Neuronal stem cell (in vitro differentiated cells): ENCODE data around the gene ESYT1.

ENCODE experiments used
- DNase-seq: peaks from one replicate; pipeline ENCODE4 v3.0.0-alpha.2; 2013; ENCODE audit warnings: low spot score
- H2AFZ ChIP-seq: one replicate; pipeline ENCODE4 v1.6.1; 2013; ENCODE audit warnings: mild to moderate bottlenecking, low read length, inconsistent platforms
- H2AK5ac ChIP-seq: 2 replicates; pipeline ENCODE4 v1.6.1; 2013; ENCODE audit warnings: low read depth, mild to moderate bottlenecking, inconsistent platforms, low read length, moderate library complexity, mixed read lengths
- H2BK120ac ChIP-seq: 2 replicates; pipeline ENCODE4 v1.6.1; 2013; ENCODE audit warnings: low read depth, mild to moderate bottlenecking, inconsistent platforms, low read length, moderate library complexity, mixed read lengths
- H2BK12ac ChIP-seq: one replicate; pipeline ENCODE4 v1.6.1; 2013; ENCODE audit warnings: low read length, inconsistent platforms
- H2BK15ac ChIP-seq: 2 replicates; pipeline ENCODE4 v1.6.1; 2013; ENCODE audit warnings: mild to moderate bottlenecking, low read length, inconsistent platforms, mixed read lengths
- H2BK5ac ChIP-seq: one replicate; pipeline ENCODE4 v1.6.1; 2013; ENCODE audit warnings: inconsistent platforms, mild to moderate bottlenecking, low read length, moderate library complexity
- H3K14ac ChIP-seq: one replicate; pipeline ENCODE4 v1.6.1; 2013; ENCODE audit warnings: low read length, inconsistent platforms
- H3K18ac ChIP-seq: 2 replicates; pipeline ENCODE4 v1.6.1; 2013; ENCODE audit warnings: low read length, inconsistent platforms
- H3K23ac ChIP-seq: 2 replicates; pipeline ENCODE4 v1.6.1; 2013; ENCODE audit warnings: low read depth, mild to moderate bottlenecking, mixed read lengths, low read length, inconsistent platforms; ENCODE audit not compliant: poor library complexity
- H3K27ac ChIP-seq: replicated peaks from 3 replicates; pipeline ENCODE4 v1.5.1; 2013; ENCODE audit warnings: low read length, inconsistent platforms
- H3K27me3 ChIP-seq, 3 experiments: 2 replicates each; pipeline ENCODE4 v1.6.1; 2013; ENCODE audit warnings: low read length in 3 of 3, mild to moderate bottlenecking in 2 of 3, inconsistent platforms in 1 of 3, low read depth in 1 of 3, mixed read lengths in 1 of 3, moderate library complexity in 1 of 3; ENCODE audit not compliant: control insufficient read depth in 3 of 3, insufficient read depth in 3 of 3
- H3K36me3 ChIP-seq, 2 donors: replicated peaks in 1 of 2; 2 replicates each; pipeline ENCODE4 v1.6.1; 2013; ENCODE audit warnings: low read length in 2 of 2; ENCODE audit not compliant: control insufficient read depth in 2 of 2, insufficient read depth in 2 of 2
- H3K4ac ChIP-seq: 2 replicates; pipeline ENCODE4 v1.6.1; 2013; ENCODE audit warnings: inconsistent platforms, mild to moderate bottlenecking, low read length, moderate library complexity
- H3K4me1 ChIP-seq, 2 donors: 1 replicate in 1 of 2; 2 replicates in 1 of 2; pipeline ENCODE4 v1.6.1; 2013; ENCODE audit warnings: low read length in 2 of 2, low read depth in 1 of 2; ENCODE audit not compliant: control insufficient read depth in 2 of 2, insufficient read depth in 1 of 2
- H3K4me2 ChIP-seq: one replicate; pipeline ENCODE4 v1.6.1; 2013; ENCODE audit warnings: mild to moderate bottlenecking, low read length, inconsistent platforms; ENCODE audit not compliant: insufficient read depth, poor library complexity, severe bottlenecking
- H3K4me3 ChIP-seq, 2 donors: 2 replicates each; pipeline ENCODE4 v1.5.1; 2013; ENCODE audit warnings: low read length in 2 of 2, mild to moderate bottlenecking in 2 of 2, inconsistent platforms in 1 of 2, moderate library complexity in 1 of 2
- H3K79me1 ChIP-seq: one replicate; pipeline ENCODE4 v1.6.1; 2013; ENCODE audit warnings: low read depth, mild to moderate bottlenecking, inconsistent platforms, low read length, moderate library complexity
- H3K9ac ChIP-seq: one replicate; pipeline ENCODE4 v1.6.1; 2013; ENCODE audit warnings: mild to moderate bottlenecking, low read depth, low read length, inconsistent platforms; ENCODE audit not compliant: poor library complexity
- H3K9me3 ChIP-seq, 2 donors: replicated peaks in 1 of 2; 2 replicates each; pipeline versions ENCODE3 to v1.6.1; 2013; ENCODE audit warnings: low read length in 2 of 2, mild to moderate bottlenecking in 2 of 2, inconsistent platforms in 1 of 2, low read depth in 1 of 2, mixed read lengths in 1 of 2, moderate library complexity in 1 of 2; ENCODE audit not compliant: control insufficient read depth in 2 of 2, insufficient read depth in 1 of 2
- H4K8ac ChIP-seq: one replicate; pipeline ENCODE4 v1.6.1; 2013; ENCODE audit warnings: low read depth, mild to moderate bottlenecking, inconsistent platforms, low read length, moderate library complexity
- H4K91ac ChIP-seq: one replicate; pipeline ENCODE4 v1.6.1; 2013; ENCODE audit warnings: low read length, low read depth, mild to moderate bottlenecking, inconsistent platforms; ENCODE audit not compliant: poor library complexity
- WGBS, 2 donors: extraction: QIAGEN DNeasy Blood & Tissue Kit; methylation state at CpG; one replicate each; pipeline ENCODE4 v1.1.7; 2013; ENCODE audit warnings: missing lambda C conversion rate in 2 of 2, mixed read lengths in 1 of 2; ENCODE audit not compliant: insufficient read length in 2 of 2, insufficient replicate concordance in 1 of 2; ENCODE audit errors: extremely low coverage in 2 of 2; 5-methylcytosine and 5-hydroxymethylcytosine counted together

Gene ESYT1

DNA sequence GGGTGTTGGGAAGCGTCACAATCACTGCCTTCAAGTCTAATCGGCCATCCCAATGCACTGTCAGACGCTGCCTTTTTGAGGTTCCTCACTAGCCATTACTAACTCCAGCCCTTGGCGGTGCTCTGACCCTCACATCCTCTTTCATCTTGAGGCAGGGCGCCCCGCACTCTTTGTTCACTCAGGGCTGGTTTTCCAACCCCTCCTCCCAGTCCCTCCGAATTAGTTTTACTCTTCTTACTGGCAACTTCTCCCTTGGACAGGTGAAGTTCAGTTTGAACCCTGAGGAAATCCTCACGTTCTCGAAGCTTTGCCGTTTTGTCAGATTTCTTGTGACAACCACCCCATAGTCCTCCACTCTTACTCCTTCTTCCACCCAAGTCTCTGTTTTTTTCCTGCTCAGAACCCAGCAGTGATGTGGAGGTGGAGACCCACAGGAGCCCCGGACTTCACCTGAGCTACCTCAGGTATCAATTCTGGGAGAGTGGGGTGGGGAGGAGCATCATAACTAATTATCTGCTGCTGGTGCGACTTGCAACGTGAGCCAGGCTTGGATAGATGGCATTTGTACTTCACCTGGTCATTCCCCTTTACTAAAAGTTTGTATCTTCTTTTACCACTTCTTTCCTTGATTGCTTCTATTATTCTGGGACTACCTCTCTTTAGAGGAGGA is 9.2 kb upstream of the ESYT1 start:
- H3K4ac ChIP-seq: no peak overlapping the region
- no peak overlapping the region for H4K8ac ChIP-seq
- H3K18ac ChIP-seq: no peak overlapping the region
- peaks cover 17 to 43% of the 10 kb centered on the region in 2 donors for H3K36me3 ChIP-seq
- no peak overlapping the region for H2BK12ac ChIP-seq
- H3K14ac ChIP-seq: no peak overlapping the region
- peaks cover 0 to 7% of the 10 kb centered on the region in 2 donors for H3K9me3 ChIP-seq
- no peak overlapping the region for H2BK120ac ChIP-seq
- peaks cover 6 to 16% of the 10 kb centered on the region in 2 donors for H3K4me1 ChIP-seq
- peak overlapping the region; percentile 75 to 89 for H3K4me3 ChIP-seq
- H3K9ac ChIP-seq: peak overlapping the region; percentile 94
- H2BK15ac ChIP-seq: no peak overlapping the region
- H2BK5ac ChIP-seq: no peak overlapping the region
- no peaks in the 10 kb centered on the region for H3K79me1 ChIP-seq
- H2AFZ ChIP-seq: peak overlapping the region; percentile 84
- H3K27ac ChIP-seq: peak overlapping the region; percentile 71
- no peak overlapping the region for H4K91ac ChIP-seq
- no peak overlapping the region for H2AK5ac ChIP-seq
- no peak overlapping the region for H3K23ac ChIP-seq
- H3K27me3 ChIP-seq: no peaks in the 10 kb centered on the region
- peak overlapping the region; percentile 79 for H3K4me2 ChIP-seq
- no CpG with 5 or more reads among the region's 13 CpGs for WGBS, 2 donors
- no peak for DNase-seq

DNA sequence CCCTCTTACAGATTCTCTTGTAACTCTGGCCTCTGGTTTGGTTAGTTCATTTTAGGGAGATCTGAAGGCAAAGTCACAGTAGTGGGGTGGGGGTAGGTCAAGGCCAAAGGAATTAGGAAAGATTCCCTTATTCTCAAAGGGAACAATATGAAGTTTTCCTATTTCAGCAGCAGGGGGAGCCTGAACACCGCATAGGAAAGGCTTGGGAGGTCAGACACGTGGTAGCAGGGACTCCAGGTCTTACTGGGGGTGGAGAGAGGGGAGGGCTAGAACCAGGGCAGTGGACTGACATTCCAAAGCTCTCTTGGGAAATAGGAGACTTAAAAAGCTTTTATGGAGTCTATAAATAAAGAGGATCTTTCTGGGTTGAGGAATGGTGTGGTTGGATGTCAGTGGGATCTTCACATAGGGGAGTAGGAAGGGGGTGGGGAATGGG is 8.7 kb upstream of the ESYT1 start:
- H3K27me3 ChIP-seq: no peaks in the 10 kb centered on the region
- H3K9me3 ChIP-seq: peaks cover 0 to 7% of the 10 kb centered on the region in 2 donors
- H3K4me1 ChIP-seq: peaks cover 6 to 16% of the 10 kb centered on the region in 2 donors
- no peak overlapping the region for H2BK5ac ChIP-seq
- no peak overlapping the region for H2BK15ac ChIP-seq
- no peak overlapping the region for H3K18ac ChIP-seq
- peaks cover 19 to 42% of the 10 kb centered on the region in 2 donors for H3K36me3 ChIP-seq
- H3K4ac ChIP-seq: no peak overlapping the region
- peak overlapping the region in 1 of 2 donors; percentile 75 for H3K4me3 ChIP-seq
- H3K4me2 ChIP-seq: no peak overlapping the region
- H3K9ac ChIP-seq: no peak overlapping the region
- H4K91ac ChIP-seq: no peak overlapping the region
- H3K27ac ChIP-seq: no peak overlapping the region
- H3K79me1 ChIP-seq: no peaks in the 10 kb centered on the region
- H2AFZ ChIP-seq: no peak overlapping the region
- WGBS, 2 donors: no CpG with 5 or more reads among the region's 2 CpGs
- H2BK12ac ChIP-seq: no peak overlapping the region
- no peak overlapping the region for H2BK120ac ChIP-seq
- H2AK5ac ChIP-seq: no peak overlapping the region
- H3K23ac ChIP-seq: no peak overlapping the region
- peak; percentile 72 for DNase-seq
- H4K8ac ChIP-seq: no peak overlapping the region
- no peak overlapping the region for H3K14ac ChIP-seq

DNA sequence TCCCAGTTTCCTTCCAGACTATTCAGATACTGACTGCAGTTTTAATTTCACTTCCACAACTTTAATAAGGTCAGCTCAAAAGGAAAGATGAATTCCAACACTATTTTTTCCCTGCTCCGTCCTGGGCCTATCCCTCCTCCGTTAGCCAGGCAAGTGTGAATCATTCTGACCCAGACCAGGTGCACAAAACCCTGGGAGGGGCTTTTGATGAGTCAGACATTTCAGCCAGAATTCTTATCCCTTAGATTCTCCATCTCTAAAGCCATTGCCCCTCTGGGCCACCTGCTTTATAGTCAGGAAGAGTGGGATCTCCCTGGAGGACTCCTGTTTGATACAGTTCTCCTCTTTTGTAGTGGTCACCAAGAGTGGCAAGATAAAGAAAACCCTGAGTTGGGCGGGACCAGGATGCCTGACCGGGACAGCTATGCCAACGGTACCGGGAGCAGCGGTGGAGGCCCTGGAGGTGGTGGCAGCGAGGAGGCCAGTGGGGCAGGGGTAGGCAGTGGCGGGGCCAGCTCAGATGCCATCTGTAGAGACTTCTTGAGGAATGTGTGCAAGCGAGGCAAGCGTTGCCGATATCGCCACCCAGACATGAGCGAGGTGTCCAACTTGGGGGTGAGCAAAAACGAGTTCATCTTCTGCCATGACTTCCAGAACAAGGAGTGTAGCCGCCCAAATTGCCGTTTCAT is 7.8 kb upstream of the ESYT1 start:
- no peak overlapping the region for H2BK15ac ChIP-seq
- H3K4me3 ChIP-seq: no peak overlapping the region
- H3K9me3 ChIP-seq: peaks cover 0 to 2% of the 10 kb centered on the region in 2 donors
- no peak overlapping the region for H3K4me2 ChIP-seq
- no peak overlapping the region for H3K27ac ChIP-seq
- no peak overlapping the region for H3K18ac ChIP-seq
- DNase-seq: no peak
- no peak overlapping the region for H3K4ac ChIP-seq
- H2BK120ac ChIP-seq: no peak overlapping the region
- H2BK12ac ChIP-seq: no peak overlapping the region
- H3K9ac ChIP-seq: peak overlapping the region; percentile 52
- peaks cover 19 to 45% of the 10 kb centered on the region in 2 donors for H3K36me3 ChIP-seq
- no peak overlapping the region for H2AFZ ChIP-seq
- no peak overlapping the region for H2AK5ac ChIP-seq
- no CpG with 5 or more reads among the region's 17 CpGs for WGBS, 2 donors
- no peak overlapping the region for H4K8ac ChIP-seq
- no peaks in the 10 kb centered on the region for H3K79me1 ChIP-seq
- no peak overlapping the region for H3K14ac ChIP-seq
- no peak overlapping the region for H3K23ac ChIP-seq
- H2BK5ac ChIP-seq: no peak overlapping the region
- no peak overlapping the region for H4K91ac ChIP-seq
- H3K27me3 ChIP-seq: no peaks in the 10 kb centered on the region
- peaks cover 6 to 16% of the 10 kb centered on the region in 2 donors for H3K4me1 ChIP-seq

- Histone ChIP-seq H4K8ac (no peak overlapping the region), H3K27me3 (no peaks in the 10 kb centered on the region), H3K27ac (no peak overlapping the region), H3K9me3 (no peaks in the 10 kb centered on the region), H3K79me1 (no peaks in the 10 kb centered on the region), H3K4me2 (no peak overlapping the region), H4K91ac (no peak overlapping the region), H3K4me1 (peaks cover 7 to 17% of the 10 kb centered on the region in 2 donors), H3K36me3 (peaks cover 19 to 45% of the 10 kb centered on the region in 2 donors), H3K18ac (no peak overlapping the region), H2AK5ac (no peak overlapping the region), H2AFZ (no peak overlapping the region), H3K4me3 (no peak overlapping the region), H3K23ac (no peak overlapping the region), H3K4ac (no peak overlapping the region), H2BK15ac (no peak overlapping the region), H2BK120ac (no peak overlapping the region), H3K9ac (no peak overlapping the region), H2BK12ac (no peak overlapping the region), H3K14ac (no peak overlapping the region), H2BK5ac (no peak overlapping the region)
- DNase-seq: no peak
- no CpG with 5 or more reads among the region's 11 CpGs for WGBS, 2 donors
These were observed 6.7 kb upstream of the ESYT1 start for GRCh38 chr12:56121204-56121870.
